ENCODE results near the gene CTXND1. TPM values are rescaled to one million over a fixed set of nuclear protein-coding genes. Genes with fewer than 3 reads are reported as not detected.

The CTXND1 gene
- total and polyA plus RNA-seq, 2 of the 8 experiments (the other 6 are each of a cell fraction or from before 2014, with no cell fraction given) = 0.03 TPM; not detected in 1

DNA sequence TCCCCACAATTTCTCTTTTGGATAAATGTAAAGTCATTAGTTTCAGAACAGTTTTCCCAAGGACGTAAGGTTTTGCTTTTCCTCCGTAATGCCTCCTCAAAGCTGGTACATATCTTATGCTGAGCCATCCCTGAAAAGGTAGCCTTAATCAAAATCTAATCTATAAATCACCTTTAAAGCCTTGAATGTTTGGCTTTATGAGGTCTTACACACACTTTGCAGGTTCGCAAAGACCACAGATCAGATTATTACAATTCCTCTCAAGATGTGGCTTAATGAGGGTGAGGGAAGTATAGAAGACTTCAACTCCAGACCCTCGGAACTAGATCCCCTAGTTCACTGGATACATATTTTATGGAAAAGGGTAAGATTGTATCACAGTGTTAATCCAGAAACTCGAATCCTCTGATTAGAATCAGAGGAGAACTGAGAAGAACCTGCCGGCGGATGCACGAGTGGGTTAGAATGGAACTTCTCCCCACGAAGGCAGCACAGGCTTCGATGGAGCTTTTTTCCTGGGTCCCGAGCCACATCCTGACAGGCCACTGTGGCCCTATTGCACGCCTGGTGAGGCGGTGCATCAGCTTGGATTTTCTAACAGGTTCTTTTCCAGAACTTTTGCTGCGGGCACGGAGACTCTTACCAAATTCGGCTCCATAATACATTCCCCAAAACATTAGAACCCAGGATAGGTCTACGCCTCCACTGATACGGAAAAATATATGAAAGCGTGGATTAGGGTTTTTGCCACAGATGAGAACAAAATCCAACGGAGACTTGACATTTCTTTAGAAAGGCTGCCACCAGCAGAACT lies 1.2 kb downstream of the CTXND1 start (continued):
- no peak for TF ChIP-seq CHD7 (IDR thresholded peaks at IDR 0.05; ENCODE audit: insufficient replicate concordance, low read length)
- no peak for TF ChIP-seq RFX5 (IDR thresholded peaks at IDR 0.05; ENCODE audit: borderline replicate concordance, low read depth, low read length)

Data from H1 (cell line).